Stimulated activated CD4-positive, alpha-beta T cell treated with anti-CD3 and anti-CD28 coated beads, Interleukin-12 subunit alpha, Interleukin-12 subunit beta, amount 100 ng/mL, for 4 hours (primary cell): ENCODE measurements around the gene ACSM6.
"Not testable (repeated sequence)": the region's sequence is repeated elsewhere in the genome, so short reads cannot be mapped to it uniquely, and the experiment has no call there.

Source experiments
- DNase-seq: peaks from one replicate; pipeline ENCODE4 v3.0.0-alpha.2; 2020

ACSM6 gene, protein sequence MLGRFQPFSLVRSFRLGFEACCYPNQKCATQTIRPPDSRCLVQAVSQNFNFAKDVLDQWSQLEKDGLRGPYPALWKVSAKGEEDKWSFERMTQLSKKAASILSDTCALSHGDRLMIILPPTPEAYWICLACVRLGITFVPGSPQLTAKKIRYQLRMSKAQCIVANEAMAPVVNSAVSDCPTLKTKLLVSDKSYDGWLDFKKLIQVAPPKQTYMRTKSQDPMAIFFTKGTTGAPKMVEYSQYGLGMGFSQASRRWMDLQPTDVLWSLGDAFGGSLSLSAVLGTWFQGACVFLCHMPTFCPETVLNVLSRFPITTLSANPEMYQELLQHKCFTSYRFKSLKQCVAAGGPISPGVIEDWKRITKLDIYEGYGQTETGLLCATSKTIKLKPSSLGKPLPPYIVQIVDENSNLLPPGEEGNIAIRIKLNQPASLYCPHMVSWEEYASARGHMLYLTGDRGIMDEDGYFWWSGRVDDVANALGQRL

GRCh38 chr10:95193944-95194343 lies at the start of gene ACSM6:
Gene ACSM6 (plus strand): TSS chr10:95194238. CDS start chr10:95194486, 248 bp downstream.
- no peak for DNase-seq

DNA sequence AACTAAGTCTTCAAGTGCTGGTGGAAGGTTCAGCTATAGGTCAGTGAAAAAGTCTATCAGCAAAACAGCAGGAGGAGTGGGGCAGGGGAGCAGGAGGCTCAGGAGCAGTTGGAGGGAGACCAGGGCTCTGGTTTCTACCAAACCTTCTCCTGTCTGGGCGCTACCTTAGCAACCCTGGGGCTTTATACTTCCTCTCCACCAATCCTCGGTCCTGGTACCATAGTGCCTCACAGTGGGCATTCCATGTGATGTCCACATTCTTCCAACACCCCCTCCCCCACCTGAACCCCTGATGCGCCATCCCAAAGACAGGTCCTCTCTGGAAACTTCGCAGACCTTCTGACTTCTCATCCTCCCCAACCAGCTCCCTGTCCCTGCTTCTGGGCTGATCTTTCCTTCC lies 25.3 kb upstream of the ACSM6 start:
- no peak for DNase-seq

DNA sequence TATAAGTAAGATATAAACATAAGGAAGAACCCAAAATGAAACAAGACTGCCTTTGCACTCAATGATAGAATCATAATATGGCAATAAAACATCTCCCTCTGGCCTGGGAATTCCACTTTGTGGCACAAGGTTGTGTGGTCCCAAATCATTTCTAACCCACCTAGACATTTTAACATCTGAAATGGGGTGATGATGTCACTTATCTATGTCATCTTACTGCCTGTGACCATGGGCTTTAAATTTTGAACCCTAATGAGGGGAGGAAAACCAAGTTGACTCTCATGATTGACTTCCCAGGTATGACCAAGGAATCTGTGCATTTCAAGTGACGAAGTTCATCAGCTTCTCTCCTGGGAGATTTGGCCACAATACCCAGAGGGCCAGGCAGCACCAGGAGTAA lies 24.5 kb upstream of the ACSM6 start:
- DNase-seq: no peak

- DNase-seq: no peak
Measured at GRCh38 chr10:95170790-95171189, 23.2 kb upstream of the ACSM6 start.

DNA sequence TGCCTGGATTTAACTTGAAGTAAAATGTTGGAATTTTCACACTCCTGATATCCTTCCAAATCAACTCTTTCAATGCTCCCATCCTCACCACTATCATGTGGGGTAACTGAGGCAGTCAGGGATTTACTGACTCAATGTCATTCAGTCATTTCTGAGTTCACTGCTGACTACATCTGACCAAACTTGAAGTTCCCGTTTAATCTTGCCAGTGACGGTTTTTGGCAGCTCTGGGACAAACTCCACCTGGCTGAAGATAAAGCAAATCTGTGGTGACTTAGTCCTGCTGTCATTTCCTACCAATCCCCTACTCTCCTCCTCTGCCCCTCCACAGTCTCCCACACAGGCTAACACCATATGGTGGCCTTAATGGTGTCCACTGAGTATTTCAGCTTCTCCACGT lies 22.7 kb upstream of the ACSM6 start:
- DNase-seq: no peak

DNA sequence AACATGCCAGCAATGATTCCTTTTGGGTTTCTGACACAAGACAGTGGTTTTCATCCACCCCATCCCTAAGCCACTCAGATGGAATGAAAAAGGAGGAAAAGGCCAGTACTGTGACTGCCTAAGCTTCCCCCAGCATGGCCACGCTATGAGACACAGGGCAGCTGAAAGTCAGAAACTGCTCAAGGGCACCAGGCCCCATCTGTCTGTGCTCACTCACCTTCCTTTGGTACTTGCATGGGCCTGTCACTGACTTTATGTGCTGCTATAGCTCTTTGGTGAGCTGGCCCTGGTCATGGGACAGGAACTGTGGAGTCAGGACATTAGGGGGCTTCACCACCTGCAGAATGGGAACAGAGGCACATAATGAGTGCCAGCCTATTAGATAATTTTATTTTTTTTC lies 21.2 kb upstream of the ACSM6 start:
- DNase-seq: no peak

DNA sequence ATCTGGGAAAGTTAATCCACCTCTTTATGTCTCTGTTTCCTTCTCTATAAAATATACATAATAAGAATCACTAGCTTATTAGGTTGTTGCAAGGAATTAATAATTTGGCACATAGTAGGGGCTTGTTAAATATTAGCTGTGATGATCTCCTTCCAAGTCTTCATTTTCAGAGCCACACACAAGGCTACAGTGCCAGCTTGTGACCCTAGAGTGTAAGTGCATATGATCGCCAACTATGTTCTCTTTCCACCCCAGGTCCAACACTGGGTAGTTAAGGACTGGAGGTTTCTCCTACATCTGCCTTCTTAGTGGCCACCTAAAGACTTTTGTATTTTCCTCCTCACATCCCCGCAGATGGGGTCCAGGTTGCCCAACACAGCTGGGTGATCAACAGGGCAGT lies 17.9 kb upstream of the ACSM6 start:
- no peak for DNase-seq

- DNase-seq: no peak
Measured at GRCh38 chr10:95177429-95177828, 16.6 kb upstream of the ACSM6 start.

GRCh38 chr10:95178266-95178665 lies 15.8 kb upstream of the ACSM6 start:
- no peak for DNase-seq

- no peak for DNase-seq
Measured at GRCh38 chr10:95178797-95179196, 15.2 kb upstream of the ACSM6 start.

DNA sequence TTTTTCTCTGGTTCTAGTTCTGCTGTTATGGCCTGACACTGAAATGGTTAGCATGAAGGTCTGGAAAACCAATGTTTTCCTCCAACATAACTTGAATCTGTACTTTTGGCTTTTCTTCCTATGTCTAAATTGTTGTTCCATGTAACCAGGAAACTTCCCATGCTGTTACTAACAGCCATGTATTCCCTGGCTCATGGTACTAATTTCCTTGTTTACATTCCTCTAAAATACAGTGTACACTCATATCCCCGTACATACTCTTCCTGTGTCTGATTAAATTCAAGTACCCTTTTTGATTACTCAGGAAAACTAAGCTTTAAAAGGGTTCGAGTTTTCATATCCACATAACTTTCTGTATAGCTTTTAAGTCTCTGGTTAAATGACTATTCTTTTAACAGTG lies 12.3 kb upstream of the ACSM6 start:
- no peak for DNase-seq

DNA sequence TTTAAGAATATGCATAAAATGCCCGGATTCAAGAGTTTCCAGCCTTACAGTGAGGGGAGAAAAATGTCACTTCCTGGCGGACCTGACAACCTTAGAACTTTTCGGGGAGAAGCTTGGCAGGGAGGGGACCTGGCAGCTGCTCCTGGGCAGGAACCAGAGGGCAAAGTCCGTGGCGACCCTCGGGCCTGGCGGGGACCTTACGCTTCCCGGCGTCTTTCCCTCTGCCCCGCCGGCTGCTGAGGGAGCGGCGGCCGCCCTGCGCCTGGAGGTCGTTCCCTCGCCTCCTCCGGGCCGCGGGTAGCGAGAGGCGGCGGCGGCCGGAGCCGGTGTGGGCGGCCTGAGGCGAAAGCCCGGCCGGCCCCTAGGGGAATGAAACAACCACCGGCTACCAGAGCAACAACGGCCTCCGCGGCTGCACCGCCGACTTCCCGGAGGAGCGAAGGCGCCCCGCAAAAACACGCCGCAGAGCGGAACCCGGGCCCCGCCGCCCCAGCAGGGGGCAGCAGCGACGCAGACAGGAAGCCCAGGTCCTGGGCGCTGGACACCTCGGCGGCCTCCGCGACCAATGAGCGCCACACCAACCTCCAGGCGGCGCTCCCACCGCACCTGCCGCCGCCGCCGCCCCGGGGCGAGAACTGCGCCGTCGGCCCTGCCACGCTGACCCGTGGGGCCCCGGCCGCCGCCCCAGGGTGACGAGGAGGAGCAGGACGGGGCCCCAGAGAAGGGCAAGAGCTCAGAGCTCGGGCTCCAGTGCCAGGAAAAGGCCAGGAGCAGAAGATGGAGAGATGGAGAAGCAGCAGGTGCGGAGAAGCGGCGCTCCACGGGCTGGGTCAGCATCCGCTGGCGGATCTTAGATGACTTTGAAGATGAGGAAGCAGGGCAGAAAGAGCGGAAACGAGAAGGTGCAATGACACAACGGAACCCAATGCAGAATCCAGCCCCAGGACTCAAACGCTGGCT lies 10.5 kb upstream of the ACSM6 start:
- peak; percentile 74 for DNase-seq

DNA sequence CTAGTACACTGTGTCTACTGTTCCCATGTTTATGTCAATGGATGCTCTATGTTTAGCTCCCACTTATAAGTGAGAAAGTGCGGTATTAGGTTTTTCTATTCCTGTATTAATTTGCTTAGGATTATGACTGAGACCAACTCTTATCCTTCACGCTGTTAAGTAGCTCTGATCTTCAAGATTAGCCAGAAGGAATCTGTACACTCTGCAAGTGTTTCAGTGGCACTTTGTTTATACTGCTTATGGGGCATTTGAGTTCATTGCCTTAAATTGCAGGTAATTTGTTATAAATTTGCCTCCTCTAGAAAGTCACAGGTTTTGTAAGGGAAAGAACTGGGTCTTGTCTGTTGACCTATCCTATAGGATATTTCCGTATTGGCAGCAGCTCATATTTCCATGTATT lies 6.4 kb upstream of the ACSM6 start:
- DNase-seq: no peak

DNA sequence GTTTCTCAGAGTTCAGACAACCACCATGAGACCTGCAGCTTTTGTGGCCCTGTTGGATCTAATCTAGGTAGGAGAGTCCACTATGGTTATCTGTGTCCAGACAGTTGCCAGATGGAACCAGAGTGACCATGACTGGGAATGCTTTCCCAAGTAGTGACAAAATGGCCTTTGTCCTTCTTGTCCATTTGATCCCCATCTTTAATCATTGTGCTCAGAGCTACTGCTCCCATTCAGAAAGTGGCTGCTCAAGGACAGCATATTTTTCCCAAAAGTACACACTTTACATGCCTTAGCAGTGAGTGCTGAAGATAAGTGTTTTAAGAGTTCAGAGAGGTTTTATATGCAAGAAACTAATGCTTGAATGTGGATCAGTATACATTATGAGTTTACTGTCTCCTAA lies 5.4 kb upstream of the ACSM6 start:
- DNase-seq: no peak

DNA sequence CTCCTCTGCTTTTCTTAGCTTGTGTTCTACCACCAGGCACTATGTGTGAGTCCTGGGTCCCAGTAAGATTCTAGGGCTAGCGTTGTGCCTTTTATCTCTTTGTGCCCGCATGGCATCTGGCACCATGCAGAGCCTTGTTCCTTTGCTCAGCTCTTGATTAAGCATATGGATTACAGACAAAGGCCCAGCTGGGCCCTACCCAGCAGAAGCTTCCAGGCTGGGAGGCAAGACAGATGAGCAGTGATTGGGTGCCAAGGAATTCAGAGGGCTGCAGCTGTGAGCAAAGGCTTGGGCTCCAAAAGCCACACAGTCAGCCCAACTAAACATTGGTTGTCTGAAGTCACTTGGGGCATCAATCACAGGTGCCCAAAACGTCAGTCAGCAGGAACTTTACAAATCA lies 2.0 kb downstream of the ACSM6 start:
- DNase-seq: no peak

- DNase-seq: no peak
Measured at GRCh38 chr10:95201736-95202135, 7.7 kb downstream of the ACSM6 start.

DNA sequence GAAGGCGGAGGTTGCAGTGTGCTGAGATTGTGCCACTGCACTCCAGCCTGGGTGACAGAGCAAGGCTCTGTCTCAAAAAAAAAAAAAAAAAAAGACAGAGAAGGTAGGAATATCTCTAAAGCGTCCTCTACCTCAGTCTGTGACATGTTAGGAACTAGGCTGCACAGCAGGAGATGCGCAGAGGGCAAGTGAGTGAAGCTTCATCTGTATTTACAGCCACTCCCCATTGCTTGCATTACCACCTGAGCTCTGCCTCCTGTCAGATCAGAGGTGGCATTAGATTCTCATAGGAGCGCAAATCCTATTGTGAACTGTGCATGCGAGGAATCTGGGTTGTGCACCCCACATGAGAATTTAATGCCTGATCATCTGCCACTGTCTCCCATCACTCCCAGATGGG lies 8.8 kb downstream of the ACSM6 start:
- DNase-seq: not testable (repeated sequence)

GRCh38 chr10:95208702-95209391 lies 14.8 kb downstream of the ACSM6 start:
- no peak for DNase-seq

DNA sequence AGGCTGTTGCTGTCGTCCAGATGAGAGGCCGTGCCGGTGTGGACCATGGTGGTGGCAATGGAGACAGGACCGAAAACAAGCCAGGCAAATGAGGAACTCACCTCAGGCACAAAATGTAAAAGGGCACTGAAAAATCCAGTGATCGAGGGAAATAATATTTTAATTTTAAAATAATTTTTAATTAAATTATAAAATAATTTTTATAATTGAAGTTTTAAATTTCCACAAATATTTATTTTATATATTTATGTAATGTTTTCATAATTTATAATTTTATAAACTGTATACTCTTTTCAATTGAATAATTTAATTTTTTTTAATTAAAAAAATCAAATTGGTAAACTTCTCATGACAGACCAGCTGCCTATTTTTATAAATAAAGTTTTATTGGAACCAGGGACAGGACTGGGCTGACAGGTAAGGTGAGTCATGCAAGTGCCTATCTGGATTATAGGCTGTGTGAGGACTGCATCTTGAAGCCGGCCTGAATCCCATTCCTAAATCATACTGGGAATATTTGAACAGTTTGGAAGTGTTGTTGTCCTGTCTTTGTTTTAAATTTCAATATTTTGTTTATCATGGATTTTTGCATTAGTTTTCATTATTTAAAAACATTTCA lies 15.6 kb downstream of the ACSM6 start:
- DNase-seq: no peak

GRCh38 chr10:95211606-95212279 lies 17.7 kb downstream of the ACSM6 start:
- DNase-seq: no peak

- DNase-seq: no peak
Measured at GRCh38 chr10:95214369-95214768, 20.3 kb downstream of the ACSM6 start.

DNA sequence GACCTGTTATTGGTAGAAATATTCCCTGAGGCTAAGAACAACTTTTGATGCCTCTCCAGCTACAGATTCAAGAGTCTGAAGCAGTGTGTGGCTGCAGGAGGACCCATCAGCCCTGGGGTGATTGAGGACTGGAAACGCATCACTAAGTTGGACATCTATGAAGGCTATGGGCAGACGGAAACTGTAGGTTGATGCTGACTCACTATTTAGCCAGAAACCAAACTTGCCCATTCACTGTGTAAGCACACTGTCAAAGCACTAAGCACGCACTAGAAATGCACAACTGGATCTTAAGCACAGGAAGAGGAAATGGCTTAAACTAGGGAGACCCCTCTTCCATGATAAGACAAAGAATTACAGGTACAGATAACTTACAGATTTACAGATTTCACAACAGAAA lies 20.8 kb downstream of the ACSM6 start:
- no peak for DNase-seq
